CD4-positive, CD25-positive, alpha-beta regulatory T cell (primary cell): ENCODE data around the gene DEFB125. TPM values are rescaled to one million over a fixed set of nuclear protein-coding genes. Genes with fewer than 3 reads are reported as not detected.

Experiments used
- ATAC-seq, 2 donors: fragments of 150-1000 bp; cut with Tn5 transposase; one replicate each; pipeline ENCODE4 v1.10.0; 2021; ENCODE audit warnings: low read depth in 2 of 2, moderate number of reproducible peaks in 2 of 2, moderate library complexity in 1 of 2
- DNase-seq, 3 donors: peaks; one replicate each; pipeline versions ENCODE4 v3.0.0 to v3.0.0-alpha.2; 2012 to 2022; ENCODE audit warnings: mixed read lengths in 1 of 3
- H3K27ac ChIP-seq: one replicate; pipeline ENCODE4 v1.7.0; 2013; ENCODE audit warnings: mild to moderate bottlenecking, low read length; ENCODE audit not compliant: insufficient read depth, poor library complexity, severe bottlenecking
- H3K27me3 ChIP-seq: one replicate; pipeline ENCODE4 v1.7.0; 2013; ENCODE audit warnings: low read length; ENCODE audit not compliant: control insufficient read depth, insufficient read depth
- H3K36me3 ChIP-seq: one replicate; pipeline ENCODE4 v1.7.0; 2013; ENCODE audit warnings: mild to moderate bottlenecking, low read length, moderate library complexity; ENCODE audit not compliant: control insufficient read depth, insufficient read depth
- H3K4me1 ChIP-seq: 2 replicates; pipeline ENCODE4 v1.7.0; 2013; ENCODE audit warnings: mild to moderate bottlenecking, low read length; ENCODE audit not compliant: insufficient read depth, control insufficient read depth, poor library complexity, severe bottlenecking
- H3K4me3 ChIP-seq: one replicate; pipeline ENCODE4 v1.7.0; 2013; ENCODE audit warnings: low read depth, mild to moderate bottlenecking, low read length, moderate library complexity
- H3K9me3 ChIP-seq, 2 experiments: 1 replicate in 1 of 2; 2 replicates in 1 of 2; pipeline ENCODE4 v1.7.0; 2013; ENCODE audit warnings: low read length in 2 of 2, mild to moderate bottlenecking in 1 of 2, moderate library complexity in 1 of 2; ENCODE audit not compliant: control insufficient read depth in 2 of 2
- H3K27ac Mint-ChIP-seq, 3 donors: one replicate each; pipeline ENCODE4 v1.8.0; 2020 to 2022; ENCODE audit warnings: mild to moderate bottlenecking in 3 of 3, mixed read lengths in 3 of 3, moderate library complexity in 2 of 3
- H3K27me3 Mint-ChIP-seq: one replicate; pipeline ENCODE4 v1.8.0; 2022; ENCODE audit warnings: mild to moderate bottlenecking, mixed read lengths
- H3K36me3 Mint-ChIP-seq: one replicate; pipeline ENCODE4 v1.8.0; 2020; ENCODE audit warnings: mixed read lengths
- H3K4me1 Mint-ChIP-seq, 4 donors: one replicate each; pipeline ENCODE4 v1.8.0; 2020 to 2022; ENCODE audit warnings: mixed read lengths in 4 of 4, mild to moderate bottlenecking in 1 of 4
- H3K4me3 Mint-ChIP-seq, 4 donors: one replicate each; pipeline ENCODE4 v1.8.0; 2020 to 2022; ENCODE audit warnings: mild to moderate bottlenecking in 4 of 4, mixed read lengths in 4 of 4, moderate library complexity in 3 of 4
- H3K9me3 Mint-ChIP-seq, 7 donors: one replicate each; pipeline ENCODE4 v1.8.0; 2020 to 2022; ENCODE audit warnings: mixed read lengths in 7 of 7, mild to moderate bottlenecking in 3 of 7, moderate library complexity in 2 of 7
- polyA plus RNA-seq, 4 donors: library from polyadenylated mRNA; unstranded; fragments of 300-500 nt; fragmentation: Illumina TruSeq; gene quantifications; one replicate each; pipeline ENCODE4 v1.2.3, GENCODE V29; 2021
- total RNA-seq: library from RNA; stranded (reverse); gene quantifications from one replicate; pipeline ENCODE4 v1.2.3, GENCODE V29; 2022

DEFB125 gene
- total RNA-seq, result not detected
- polyA plus RNA-seq, result not detected

- Mint-ChIP-seq H3K27me3 (peaks cover 35% of the 10 kb centered on the region), H3K36me3 (no peaks in the 10 kb centered on the region), H3K4me1 (no peaks in the 10 kb centered on the region), H3K9me3 (peaks cover 0 to 8% (median 0%) of the 10 kb centered on the region in 7 donors), H3K27ac (no peak within 1 kb of the TSS), H3K4me3 (no peak within 1 kb of the TSS)
- Histone ChIP-seq H3K9me3 (no peaks in the 10 kb centered on the region), H3K4me3 (no peak within 1 kb of the TSS), H3K27me3 (peaks cover 20% of the 10 kb centered on the region), H3K4me1 (no peaks in the 10 kb centered on the region), H3K27ac (no peak within 1 kb of the TSS), H3K36me3 (no peaks in the 10 kb centered on the region)
- DNase-seq (no peak), ATAC-seq (no peak)
These were observed at the start of gene DEFB125 for GRCh38 chr20:87401-87800. TSS of gene DEFB125 (plus strand) at chr20:87672. CDS start at chr20:87710, 38 bp downstream.

- Mint-ChIP-seq H3K4me3 (no peak overlapping the region), H3K27me3 (no peaks in the 10 kb centered on the region), H3K36me3 (no peaks in the 10 kb centered on the region), H3K27ac (no peak overlapping the region), H3K4me1 (no peaks in the 10 kb centered on the region), H3K9me3 (no peaks in the 10 kb centered on the region)
- H3K4me1 ChIP-seq, result no peaks in the 10 kb centered on the region
- no peak overlapping the region for H3K4me3 ChIP-seq
- ATAC-seq, result no peak
- H3K36me3 ChIP-seq, result no peaks in the 10 kb centered on the region
- H3K9me3 ChIP-seq, result peaks cover 10 to 15% of the 10 kb centered on the region in 2 experiments
- no peak for DNase-seq
- H3K27me3 ChIP-seq, result no peaks in the 10 kb centered on the region
- no peak overlapping the region for H3K27ac ChIP-seq
These were observed 27.2 kb upstream of the DEFB125 start for GRCh38 chr20:60035-60918.

- H3K9me3 Mint-ChIP-seq, result no peaks in the 10 kb centered on the region
- H3K27ac Mint-ChIP-seq, result no peak overlapping the region
- no peaks in the 10 kb centered on the region for H3K27me3 ChIP-seq
- H3K36me3 ChIP-seq, result no peaks in the 10 kb centered on the region
- H3K4me3 ChIP-seq, result no peak overlapping the region
- no peak overlapping the region for H3K27ac ChIP-seq
- H3K4me1 ChIP-seq, result no peaks in the 10 kb centered on the region
- ATAC-seq (no peak), DNase-seq (no peak)
- H3K36me3 Mint-ChIP-seq, result no peaks in the 10 kb centered on the region
- H3K4me1 Mint-ChIP-seq, result no peaks in the 10 kb centered on the region
- H3K27me3 Mint-ChIP-seq, result no peaks in the 10 kb centered on the region
- peaks cover 10 to 15% of the 10 kb centered on the region in 2 experiments for H3K9me3 ChIP-seq
- H3K4me3 Mint-ChIP-seq, result no peak overlapping the region
These were observed 26.2 kb upstream of the DEFB125 start for GRCh38 chr20:61230-61629.

GRCh38 chr20:61757-62156 is 25.7 kb upstream of the DEFB125 start:
- H3K36me3 Mint-ChIP-seq, result no peaks in the 10 kb centered on the region
- no peaks in the 10 kb centered on the region for H3K27me3 ChIP-seq
- no peaks in the 10 kb centered on the region for H3K4me1 ChIP-seq
- H3K27me3 Mint-ChIP-seq, result no peaks in the 10 kb centered on the region
- no peaks in the 10 kb centered on the region for H3K36me3 ChIP-seq
- no peak overlapping the region for H3K27ac Mint-ChIP-seq
- no peak for DNase-seq
- H3K27ac ChIP-seq, result no peak overlapping the region
- no peaks in the 10 kb centered on the region for H3K4me1 Mint-ChIP-seq
- H3K9me3 ChIP-seq, result peaks cover 10 to 15% of the 10 kb centered on the region in 2 experiments
- no peak for ATAC-seq
- no peak overlapping the region for H3K4me3 Mint-ChIP-seq
- no peak overlapping the region for H3K4me3 ChIP-seq
- H3K9me3 Mint-ChIP-seq, result no peaks in the 10 kb centered on the region

GRCh38 chr20:62487-62886 is 25.0 kb upstream of the DEFB125 start:
- DNase-seq (no peak), ATAC-seq (no peak)
- Mint-ChIP-seq H3K9me3 (no peaks in the 10 kb centered on the region), H3K27me3 (no peaks in the 10 kb centered on the region), H3K4me1 (no peaks in the 10 kb centered on the region), H3K36me3 (no peaks in the 10 kb centered on the region), H3K4me3 (no peak overlapping the region), H3K27ac (no peak overlapping the region)
- peaks cover 4% of the 10 kb centered on the region for H3K27me3 ChIP-seq
- no peaks in the 10 kb centered on the region for H3K36me3 ChIP-seq
- no peak overlapping the region for H3K27ac ChIP-seq
- no peak overlapping the region for H3K4me3 ChIP-seq
- H3K9me3 ChIP-seq, result peaks cover 10 to 15% of the 10 kb centered on the region in 2 experiments
- H3K4me1 ChIP-seq, result no peaks in the 10 kb centered on the region

GRCh38 chr20:64026-64603 is 23.4 kb upstream of the DEFB125 start:
- Mint-ChIP-seq H3K4me3 (no peak overlapping the region), H3K9me3 (peaks cover 0 to 3% (median 0%) of the 10 kb centered on the region in 7 donors), H3K36me3 (no peaks in the 10 kb centered on the region), H3K27me3 (no peaks in the 10 kb centered on the region), H3K27ac (no peak overlapping the region), H3K4me1 (no peaks in the 10 kb centered on the region)
- peaks cover 10 to 15% of the 10 kb centered on the region in 2 experiments for H3K9me3 ChIP-seq
- H3K36me3 ChIP-seq, result no peaks in the 10 kb centered on the region
- H3K27ac ChIP-seq, result no peak overlapping the region
- no peak overlapping the region for H3K4me3 ChIP-seq
- H3K4me1 ChIP-seq, result no peaks in the 10 kb centered on the region
- DNase-seq (no peak), ATAC-seq (no peak)
- peaks cover 10% of the 10 kb centered on the region for H3K27me3 ChIP-seq

- H3K27me3 Mint-ChIP-seq, result no peaks in the 10 kb centered on the region
- peaks cover 0 to 3% (median 0%) of the 10 kb centered on the region in 7 donors for H3K9me3 Mint-ChIP-seq
- Histone ChIP-seq H3K9me3 (peaks cover 10 to 15% of the 10 kb centered on the region in 2 experiments), H3K4me3 (no peak overlapping the region), H3K36me3 (no peaks in the 10 kb centered on the region), H3K4me1 (no peaks in the 10 kb centered on the region), H3K27ac (no peak overlapping the region), H3K27me3 (peaks cover 13% of the 10 kb centered on the region)
- no peak overlapping the region for H3K4me3 Mint-ChIP-seq
- H3K4me1 Mint-ChIP-seq, result no peaks in the 10 kb centered on the region
- no peak overlapping the region for H3K27ac Mint-ChIP-seq
- no peak for DNase-seq
- no peaks in the 10 kb centered on the region for H3K36me3 Mint-ChIP-seq
- ATAC-seq, result no peak
These were observed 22.6 kb upstream of the DEFB125 start for GRCh38 chr20:64766-65322.
